ENCODE data around the gene LRCH1.
"Not testable (repeated sequence)": the region's sequence is repeated elsewhere in the genome, so short reads cannot be mapped to it uniquely, and the experiment has no call there.

LRCH1 gene

DNA sequence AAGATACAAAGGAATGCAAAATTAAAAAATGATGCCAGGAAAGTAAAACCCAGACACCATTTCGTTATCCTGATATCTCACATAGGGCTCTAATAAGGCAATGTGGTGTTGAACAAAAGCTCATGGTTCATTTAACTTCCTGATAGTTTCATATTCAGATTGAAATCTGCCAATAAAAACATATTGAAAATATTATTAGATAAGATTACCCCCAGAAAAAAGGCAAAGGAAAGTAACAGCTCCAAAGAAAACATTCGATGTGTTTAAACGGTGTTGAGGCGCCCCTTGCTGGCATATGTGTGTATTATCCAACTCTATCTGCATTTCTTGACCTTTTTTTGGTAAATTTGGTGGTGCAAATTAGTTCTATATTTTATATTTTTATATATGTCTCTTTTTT, 168.1 kb downstream of the LRCH1 start:
- peak; percentile 17 to 38 for DNase-seq

DNA sequence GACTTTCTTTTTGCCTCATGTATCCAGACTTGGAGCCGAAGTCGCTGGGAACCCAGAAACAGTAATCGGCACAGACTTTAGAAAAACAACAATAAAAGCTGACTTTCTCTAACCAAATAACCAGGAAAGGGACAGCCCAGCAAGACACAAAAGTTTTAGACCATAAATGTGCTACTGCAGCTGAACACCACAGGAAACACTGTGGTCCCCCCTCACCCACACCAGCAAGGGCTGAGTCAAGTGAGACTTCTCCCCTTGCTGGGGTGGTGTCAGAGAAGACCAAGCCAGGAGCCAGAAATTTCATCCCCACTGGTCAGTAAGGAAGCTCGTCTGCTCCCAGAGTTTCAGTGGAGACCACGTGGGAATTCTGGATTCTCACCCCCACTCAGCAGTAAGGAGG, 173.4 kb downstream of the LRCH1 start:
- no peak for DNase-seq

- no peak for DNase-seq
Observed at GRCh38 chr13:46728777-46729176, 175.8 kb downstream of the LRCH1 start.

- DNase-seq: no peak
Observed at GRCh38 chr13:46731535-46731934, 178.6 kb downstream of the LRCH1 start.

GRCh38 chr13:46735425-46735824, 182.5 kb downstream of the LRCH1 start:
- DNase-seq: no peak

GRCh38 chr13:46736541-46737310, 183.8 kb downstream of the LRCH1 start:
- no peak for DNase-seq

DNA sequence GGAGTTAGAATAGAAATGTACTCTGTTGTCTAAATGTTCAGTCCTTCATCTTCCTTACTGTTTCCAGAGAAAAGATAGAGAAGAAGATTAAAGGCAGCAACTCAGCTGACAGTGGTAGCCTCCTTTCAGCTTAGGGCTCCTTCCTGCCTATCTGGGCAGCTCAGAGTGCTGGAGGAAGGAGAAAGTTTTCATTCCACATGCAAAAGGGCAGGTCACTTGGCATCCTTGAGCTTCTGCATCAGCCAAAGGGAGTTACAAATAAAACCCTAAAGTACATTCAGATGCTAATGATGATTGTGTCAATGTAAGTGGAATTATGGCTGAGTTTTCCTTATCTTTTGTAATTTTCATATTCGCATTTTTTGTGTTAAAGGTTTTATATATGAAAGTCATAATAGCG, 185.1 kb downstream of the LRCH1 start:
- no peak for DNase-seq

GRCh38 chr13:46738766-46739165, 185.8 kb downstream of the LRCH1 start:
- no peak for DNase-seq

GRCh38 chr13:46739447-46740098, 186.6 kb downstream of the LRCH1 start:
- no peak for DNase-seq

- no peak for DNase-seq
Observed at GRCh38 chr13:46743191-46743590, 190.2 kb downstream of the LRCH1 start.

DNA sequence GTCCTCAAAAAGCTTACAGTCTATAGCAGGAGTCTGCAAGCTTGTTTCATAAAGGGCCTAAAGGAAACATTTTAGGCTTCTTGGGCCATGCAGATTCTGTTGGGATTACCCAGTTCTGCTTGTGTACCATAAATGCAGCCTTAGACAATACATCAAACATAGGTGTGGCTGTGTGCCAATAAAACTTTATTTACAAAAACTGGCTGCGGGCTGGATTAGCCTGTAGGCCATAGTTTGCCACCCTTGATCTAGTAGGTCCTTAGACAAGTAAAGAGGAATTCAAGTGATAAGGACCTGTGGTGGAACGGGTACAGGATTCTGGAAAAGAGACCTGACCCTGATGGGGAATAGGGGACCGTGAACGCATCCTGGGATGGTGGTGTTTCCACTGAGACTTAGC, 192.1 kb downstream of the LRCH1 start:
- no peak for DNase-seq

DNA sequence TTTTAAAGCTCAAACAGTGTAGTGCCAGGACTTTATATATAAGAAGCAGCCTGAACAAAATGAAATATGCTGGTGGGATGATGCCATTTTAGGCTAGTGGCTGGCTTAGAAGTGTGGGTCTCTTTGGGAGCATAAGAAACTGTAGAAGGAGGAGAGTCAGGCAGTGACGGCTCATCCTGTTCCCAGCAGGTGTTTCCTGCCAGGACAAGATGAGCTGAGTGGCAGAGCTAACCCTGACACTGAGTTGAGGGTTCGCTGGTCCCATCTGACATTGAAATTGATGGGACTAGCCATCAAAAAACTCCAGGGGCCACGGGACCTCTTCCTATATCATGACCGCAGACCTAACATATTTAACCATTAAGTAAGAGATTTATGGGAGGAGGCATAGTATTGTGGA, 192.7 kb downstream of the LRCH1 start:
- DNase-seq: no peak

DNA sequence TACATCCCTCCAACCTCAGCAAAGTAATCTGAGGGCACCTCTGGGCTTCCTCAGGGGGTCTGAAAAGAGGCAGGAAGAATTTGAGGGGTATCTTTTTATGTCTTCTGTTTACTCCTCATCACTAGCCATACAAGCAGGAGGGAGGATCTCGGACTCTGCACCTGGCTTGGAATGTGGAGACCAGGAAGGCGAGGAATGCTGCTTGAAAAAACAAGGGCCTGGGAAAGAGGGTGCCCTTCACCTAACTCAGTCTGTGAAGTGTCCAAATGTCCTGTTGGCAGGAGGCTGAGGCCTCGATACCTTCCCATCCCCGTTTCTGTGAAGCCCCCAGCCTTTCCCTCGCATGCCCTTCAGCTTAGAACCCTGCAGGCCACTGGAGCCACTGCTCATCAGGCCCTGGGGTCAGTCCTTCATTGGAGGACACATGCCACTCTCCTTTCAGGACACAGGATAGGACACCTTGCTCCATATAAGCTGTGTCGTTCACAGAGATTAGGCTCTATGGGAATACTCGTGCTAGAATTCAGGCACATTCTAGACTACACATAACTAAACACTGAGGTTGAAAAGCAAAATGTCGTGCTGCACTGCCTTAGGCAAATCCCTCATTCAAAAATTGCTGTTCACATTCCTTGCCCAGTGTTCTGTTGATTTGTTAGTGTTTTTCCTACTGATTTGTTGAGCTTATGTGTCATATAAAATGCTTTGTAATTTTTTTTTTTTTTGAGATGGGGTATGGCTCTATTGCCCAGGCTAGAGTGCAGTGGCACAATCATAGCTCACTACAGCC, 194.3 kb downstream of the LRCH1 start:
- no peak for DNase-seq

- DNase-seq: no peak
Observed at GRCh38 chr13:46748300-46748699, 195.3 kb downstream of the LRCH1 start.

- no peak for DNase-seq
Observed at GRCh38 chr13:46749951-46750350, 197.0 kb downstream of the LRCH1 start.

GRCh38 chr13:46751811-46752635, 199.1 kb downstream of the LRCH1 start:
- DNase-seq: peak; percentile 16 to 26

- DNase-seq: no peak
Observed at GRCh38 chr13:46753137-46753536, 200.2 kb downstream of the LRCH1 start.

- no peak for DNase-seq
Observed at GRCh38 chr13:46753917-46754316, 200.9 kb downstream of the LRCH1 start.

DNA sequence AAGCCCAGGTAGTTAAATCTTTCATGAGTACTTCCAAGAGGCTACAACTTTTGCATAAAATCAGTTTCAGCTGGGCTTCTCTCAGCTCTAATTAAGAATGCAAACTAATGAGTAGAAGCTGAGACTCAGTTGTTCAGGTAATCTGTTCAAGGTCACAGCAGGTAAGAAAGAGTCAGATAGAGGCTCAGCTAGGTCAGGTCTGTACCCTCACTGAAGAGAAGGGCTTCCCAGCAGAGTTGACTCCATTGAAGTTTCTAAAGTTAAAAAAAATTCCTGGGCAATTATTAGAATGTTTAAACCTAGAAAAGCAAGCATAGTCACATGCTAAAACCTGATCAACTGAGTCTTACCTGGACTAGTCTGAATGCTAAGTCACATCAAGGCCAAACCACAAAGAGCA, 201.8 kb downstream of the LRCH1 start:
- DNase-seq: no peak

DNA sequence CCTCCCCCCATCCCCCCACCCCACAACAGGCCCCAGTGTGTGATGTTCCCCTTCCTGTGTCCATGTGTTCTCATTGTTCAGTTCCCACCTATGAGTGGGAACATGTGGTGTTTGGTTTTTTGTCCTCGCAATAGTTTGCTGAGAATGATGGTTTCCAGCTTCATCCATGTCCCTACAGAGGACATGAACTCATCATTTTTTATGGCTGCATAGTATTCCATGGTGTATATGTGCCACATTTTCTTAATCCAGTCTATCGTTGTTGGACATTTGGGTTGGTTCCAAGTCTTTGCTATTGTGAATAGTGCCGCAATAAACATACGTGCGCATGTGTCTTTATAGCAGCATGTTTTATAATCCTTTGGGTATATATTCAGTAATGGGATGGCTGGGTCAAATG, 202.5 kb downstream of the LRCH1 start:
- DNase-seq: not testable (repeated sequence)

DNA sequence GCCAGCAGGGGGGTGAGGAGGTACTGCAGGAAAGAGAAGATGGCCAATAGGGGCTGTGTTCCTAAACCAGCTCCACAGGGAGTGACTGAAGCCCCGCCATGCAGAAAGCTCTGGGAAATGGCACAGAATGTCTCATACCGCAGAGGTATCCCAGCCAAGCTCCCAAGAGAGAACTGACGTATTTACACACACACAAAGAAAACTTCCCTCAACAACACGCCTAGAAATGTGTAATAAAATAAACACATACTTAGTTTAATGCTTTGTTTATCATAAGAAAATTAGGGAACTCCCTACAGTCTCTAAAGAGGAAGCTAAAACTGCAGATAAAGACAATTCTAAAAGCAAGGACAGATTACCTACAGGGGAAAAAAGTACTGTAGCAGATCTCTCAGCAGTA, 204.0 kb downstream of the LRCH1 start:
- DNase-seq: no peak

GRCh38 chr13:46757640-46758039, 204.7 kb downstream of the LRCH1 start:
- DNase-seq: no peak

- DNase-seq: no peak
Observed at GRCh38 chr13:46759846-46760245, 206.9 kb downstream of the LRCH1 start.

All from stimulated activated CD4-positive, alpha-beta T cell treated with anti-CD3 and anti-CD28 coated beads, Interleukin-4, amount 100 ng/mL, for 4 hours (primary cell).